Central memory CD4-positive, alpha-beta T cell (primary cell): ENCODE measurements around the gene ANKRD65.
"Not testable (repeated sequence)": the region's sequence is repeated elsewhere in the genome, so short reads cannot be mapped to it uniquely, and the experiment has no call there.

Source experiments
- DNase-seq: peaks from one replicate; pipeline ENCODE4 v3.0.0; 2022

Gene ANKRD65

GRCh38 chr1:1430114-1430982 lies 9.3 kb upstream of the ANKRD65 start:
- DNase-seq, result no peak

- no peak for DNase-seq
Measured at GRCh38 chr1:1429671-1430073, 8.6 kb upstream of the ANKRD65 start.

- DNase-seq, result not testable (repeated sequence)
Measured at GRCh38 chr1:1428967-1429366, 7.9 kb upstream of the ANKRD65 start.

- no peak for DNase-seq
Measured at GRCh38 chr1:1428174-1428573, 7.1 kb upstream of the ANKRD65 start.

GRCh38 chr1:1427820-1428148 lies 6.7 kb upstream of the ANKRD65 start:
- no peak for DNase-seq

- DNase-seq, result no peak
Measured at GRCh38 chr1:1427106-1427819, 6.2 kb upstream of the ANKRD65 start.

- DNase-seq, result no peak
Measured at GRCh38 chr1:1426496-1427105, 5.5 kb upstream of the ANKRD65 start.

- no peak for DNase-seq
Measured at GRCh38 chr1:1425753-1426495, 4.8 kb upstream of the ANKRD65 start.

- DNase-seq, result no peak
Measured at GRCh38 chr1:1425426-1425752, 4.3 kb upstream of the ANKRD65 start.

GRCh38 chr1:1424707-1425106 lies 3.6 kb upstream of the ANKRD65 start:
- DNase-seq, result no peak

- DNase-seq, result no peak
Measured at GRCh38 chr1:1423245-1423597, 2.1 kb upstream of the ANKRD65 start.

GRCh38 chr1:1422465-1423244 lies 1.6 kb upstream of the ANKRD65 start:
- DNase-seq, result no peak

GRCh38 chr1:1421907-1422464 lies 910 bp upstream of the ANKRD65 start:
- no peak for DNase-seq

- no peak for DNase-seq
Measured at GRCh38 chr1:1420654-1421141, 378 bp downstream of the ANKRD65 start.

- no peak for DNase-seq
Measured at GRCh38 chr1:1419813-1420653, 1.0 kb downstream of the ANKRD65 start.

GRCh38 chr1:1419363-1419812 lies 1.7 kb downstream of the ANKRD65 start:
- no peak for DNase-seq

- no peak for DNase-seq
Measured at GRCh38 chr1:1418464-1419362, 2.4 kb downstream of the ANKRD65 start.

- DNase-seq, result not testable (repeated sequence)
Measured at GRCh38 chr1:1417825-1418463, 3.1 kb downstream of the ANKRD65 start.

- not testable (repeated sequence) for DNase-seq
Measured at GRCh38 chr1:1417396-1417795, 3.7 kb downstream of the ANKRD65 start.
